ENCODE results near the gene TCP1.
"Not testable (repeated sequence)": the region's sequence is repeated elsewhere in the genome, so short reads cannot be mapped to it uniquely, and the experiment has no call there.

The TCP1 gene

GRCh38 chr6:159739341-159739740 is 50.1 kb downstream of the TCP1 start:
- no peak for DNase-seq (ENCODE audit: low read depth in 2 of 2)

DNA sequence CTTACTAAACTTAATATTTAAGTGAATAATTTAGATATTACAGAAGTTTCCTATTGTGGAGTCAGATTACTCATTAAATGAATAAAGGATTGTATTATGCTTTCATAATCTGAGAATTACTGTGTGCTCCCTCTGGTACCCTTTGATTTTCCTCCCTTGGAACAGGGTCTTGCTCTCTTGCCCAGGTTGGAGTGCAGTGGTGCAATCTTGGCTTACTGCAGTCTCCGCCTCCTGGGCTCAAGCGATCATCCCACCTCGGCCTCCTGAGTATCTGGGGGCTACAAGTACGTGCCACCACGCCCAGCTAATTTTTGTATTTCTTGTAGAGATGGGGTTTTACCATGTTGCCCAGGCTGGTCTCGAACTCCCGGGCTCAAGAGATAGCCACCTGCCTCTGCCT is 52.5 kb downstream of the TCP1 start:
- DNase-seq (ENCODE audit: low read depth in 2 of 2): no peak

DNA sequence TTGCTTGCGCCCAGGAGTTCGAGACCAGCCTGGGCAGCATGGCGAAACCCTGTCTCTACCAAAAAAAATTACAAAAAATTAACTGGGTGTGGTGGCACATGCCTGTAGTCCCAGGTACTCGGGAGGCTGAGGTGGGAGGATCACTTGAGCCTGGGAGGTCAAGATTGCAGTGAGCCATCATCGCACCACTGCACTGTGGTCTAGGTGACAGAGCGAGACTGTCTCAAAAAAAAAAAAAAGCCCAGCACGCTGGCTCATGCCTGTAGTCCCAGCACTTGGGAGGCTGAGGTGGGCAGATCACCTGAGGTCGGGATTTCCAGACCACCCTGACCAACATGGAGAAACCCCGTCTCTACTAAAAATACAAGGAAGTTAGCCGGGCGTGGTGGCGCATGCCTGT is 56.0 kb downstream of the TCP1 start:
- DNase-seq (ENCODE audit: low read depth in 2 of 2): not testable (repeated sequence)

- DNase-seq (ENCODE audit: low read depth in 2 of 2): not testable (repeated sequence)
Observed at GRCh38 chr6:159732550-159732949, 56.9 kb downstream of the TCP1 start.

GRCh38 chr6:159730332-159730676 is 59.1 kb downstream of the TCP1 start:
- DNase-seq (ENCODE audit: low read depth in 2 of 2): no peak

DNA sequence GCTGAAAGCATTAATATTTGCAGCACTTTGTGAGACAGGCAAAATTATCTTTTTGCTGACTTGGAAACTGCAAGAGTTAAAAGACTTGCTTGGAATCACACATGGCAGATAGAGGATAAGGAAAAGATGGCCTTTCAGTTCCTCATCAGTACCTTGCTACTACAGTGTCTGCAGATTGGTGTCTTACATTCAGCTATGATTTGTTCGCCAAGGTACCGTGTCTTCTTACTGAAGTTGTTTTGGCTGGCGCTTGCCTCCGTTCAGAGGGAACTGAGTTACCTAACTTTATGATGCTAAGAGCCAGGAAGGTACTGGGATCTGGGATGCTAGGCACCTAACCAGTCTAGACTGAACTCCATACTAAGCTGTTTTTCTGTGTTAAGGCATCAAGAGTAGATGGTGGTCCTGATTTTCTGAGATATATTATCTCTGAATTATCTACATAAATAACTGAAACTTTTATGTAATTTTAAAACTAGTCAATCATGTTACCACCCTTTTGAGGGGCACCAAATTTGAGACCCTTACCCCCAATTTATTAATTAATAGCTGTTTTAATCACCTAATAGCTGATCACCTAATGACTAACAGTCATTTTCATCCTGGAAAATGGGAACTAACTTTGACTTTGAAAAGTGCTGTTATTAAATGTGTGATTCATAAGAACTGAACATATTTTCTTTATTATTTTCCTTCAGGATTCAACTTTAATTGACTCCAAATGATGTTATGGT is 59.6 kb downstream of the TCP1 start:
- DNase-seq (ENCODE audit: low read depth in 2 of 2): no peak

- no peak for DNase-seq (ENCODE audit: low read depth in 2 of 2)
Observed at GRCh38 chr6:159728531-159728964, 60.9 kb downstream of the TCP1 start.
